DMS114 treated with DMSO at 0.1 percent for 48 hours (cell line): ENCODE measurements around the gene CIBAR2.
A peak's percentile ranks its signal among the peaks of the same experiment; 100 is the strongest.

Source experiments
- DNase-seq: peaks from one replicate; lab custom pipeline; 2025; ENCODE audit not compliant: unreplicated experiment; lab: John Stamatoyannopoulos, UW

The CIBAR2 gene

GRCh38 chr16:85112364-85112763 is at the start of gene CIBAR2:
CIBAR2 (minus strand) TSS chr16:85112472; CDS start chr16:85112352, 120 bp downstream.
- DNase-seq: no peak

GRCh38 chr16:85159179-85159980 is 47.1 kb upstream of the CIBAR2 start:
- no peak for DNase-seq

- no peak for DNase-seq
Measured at GRCh38 chr16:85158743-85159178, 46.5 kb upstream of the CIBAR2 start.

- peak; percentile 16 for DNase-seq
Measured at GRCh38 chr16:85157813-85158742, 45.8 kb upstream of the CIBAR2 start.

GRCh38 chr16:85157372-85157771 is 45.1 kb upstream of the CIBAR2 start:
- no peak for DNase-seq

GRCh38 chr16:85156869-85157268 is 44.6 kb upstream of the CIBAR2 start:
- no peak for DNase-seq

- DNase-seq: no peak
Measured at GRCh38 chr16:85156440-85156839, 44.2 kb upstream of the CIBAR2 start.

- no peak for DNase-seq
Measured at GRCh38 chr16:85153656-85154091, 41.4 kb upstream of the CIBAR2 start.

DNA sequence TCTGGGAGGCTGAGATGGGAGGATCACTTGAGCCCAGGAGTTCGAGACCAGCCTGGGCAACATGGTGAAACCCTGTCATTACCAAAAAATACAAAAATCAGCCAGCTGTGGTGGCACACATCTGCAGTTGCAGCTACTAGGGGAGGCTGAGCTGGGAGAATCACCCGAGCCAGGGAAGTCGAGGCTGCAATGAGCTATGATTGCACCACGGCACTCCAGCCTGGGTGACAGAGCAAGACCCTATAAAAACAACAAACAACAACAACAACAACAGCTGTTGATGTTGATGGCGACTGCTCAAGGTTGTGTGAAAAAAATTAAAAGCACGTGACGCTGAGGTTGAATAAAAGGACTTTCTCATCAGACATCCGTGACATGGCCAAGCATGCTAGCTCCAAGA is 40.8 kb upstream of the CIBAR2 start:
- no peak for DNase-seq

GRCh38 chr16:85152414-85153030 is 40.2 kb upstream of the CIBAR2 start:
- no peak for DNase-seq

GRCh38 chr16:85151603-85152413 is 39.5 kb upstream of the CIBAR2 start:
- DNase-seq: no peak

DNA sequence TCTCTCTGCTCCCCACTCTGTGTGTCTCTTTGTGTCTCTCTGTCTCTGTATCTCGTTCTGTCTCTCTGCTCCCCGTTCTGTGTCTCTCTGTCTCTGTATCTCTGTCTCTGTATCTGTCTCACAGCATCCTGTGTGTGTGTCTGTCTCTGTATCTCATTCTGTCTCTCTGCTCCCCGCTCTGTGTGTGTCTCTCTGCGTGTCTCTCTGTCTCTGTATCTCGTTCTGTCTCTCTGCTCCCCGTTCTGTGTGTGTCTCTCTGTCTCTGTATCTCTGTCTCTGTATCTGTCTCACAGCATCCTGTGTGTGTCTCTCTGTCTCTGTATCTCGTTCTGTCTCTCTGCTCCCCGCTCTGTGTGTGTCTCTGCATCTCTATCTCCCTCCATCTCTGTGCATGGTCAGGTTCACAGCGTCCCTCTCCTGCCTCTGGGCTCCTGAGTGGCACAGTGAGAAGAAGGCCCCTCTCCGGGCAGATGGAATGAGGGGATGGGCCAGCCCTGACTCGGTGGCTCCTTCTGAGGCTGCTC is 38.9 kb upstream of the CIBAR2 start:
- DNase-seq: no peak

DNA sequence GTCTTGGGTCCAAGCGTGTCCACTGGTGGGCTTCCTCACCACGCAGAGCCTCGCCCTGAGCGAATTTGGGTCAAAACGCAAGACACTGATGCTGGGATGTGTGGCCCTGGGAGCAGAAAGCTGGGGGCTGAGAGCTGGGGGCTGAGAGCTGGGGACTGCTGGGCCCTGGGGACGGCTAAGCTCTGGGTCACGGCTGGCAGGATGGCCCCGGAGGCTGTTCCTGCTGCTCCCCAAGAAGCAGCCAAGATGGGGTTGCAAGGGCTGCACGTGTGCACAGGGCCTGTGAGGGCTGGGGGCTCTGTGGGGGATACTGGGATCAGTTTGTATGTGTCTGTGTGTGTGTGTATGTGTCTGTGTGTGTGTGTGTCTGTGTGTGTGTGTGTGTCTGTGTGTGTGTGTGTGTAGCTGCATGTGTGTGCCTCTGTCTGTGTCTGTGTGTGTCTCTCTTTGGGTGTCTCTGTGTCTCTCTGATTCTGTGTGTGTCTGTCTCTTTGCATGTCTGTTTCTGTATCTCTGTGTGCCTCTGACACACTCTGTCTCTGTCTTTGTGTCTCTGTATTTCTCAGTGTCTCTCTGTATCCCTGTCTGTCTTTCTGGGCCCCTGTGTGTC is 38.2 kb upstream of the CIBAR2 start:
- DNase-seq: no peak

DNA sequence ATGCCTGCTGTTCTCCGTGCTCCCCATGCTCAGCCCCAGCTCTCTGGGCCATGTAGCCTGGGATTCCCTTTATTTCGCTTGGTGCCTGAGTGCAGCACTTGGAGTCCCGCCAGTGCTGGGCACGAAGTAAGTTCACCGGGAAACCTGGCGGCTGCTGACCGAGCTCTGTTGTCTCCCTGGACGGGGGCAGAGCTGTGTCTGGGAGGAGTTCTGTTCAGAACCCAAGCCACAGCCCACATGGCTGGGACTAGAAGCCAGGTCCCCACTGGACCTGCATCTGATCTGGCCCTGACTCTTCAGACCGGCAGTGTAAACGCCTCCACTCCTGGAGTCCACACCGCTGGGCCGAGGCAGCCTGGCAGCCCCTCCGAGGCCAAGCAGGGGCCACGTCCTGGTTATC is 37.5 kb upstream of the CIBAR2 start:
- no peak for DNase-seq

DNA sequence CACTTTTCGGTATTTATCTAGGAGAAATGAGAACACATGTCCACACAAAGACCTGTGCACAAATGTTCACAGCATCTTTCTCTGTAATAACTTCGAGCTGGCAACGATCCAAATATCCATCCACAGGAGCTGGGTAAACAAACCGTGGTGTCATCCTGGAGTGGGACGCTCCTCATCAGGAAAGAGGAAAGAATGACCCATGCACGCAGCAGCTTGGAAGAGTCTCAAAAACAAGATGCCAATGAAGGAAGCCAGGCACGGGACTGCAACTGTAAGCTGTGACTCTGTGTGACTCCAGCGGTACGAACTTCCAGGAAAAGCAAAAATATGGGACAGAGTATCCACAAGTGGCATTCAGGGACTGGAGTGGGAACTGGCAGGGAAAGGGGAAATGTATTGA is 36.7 kb upstream of the CIBAR2 start:
- no peak for DNase-seq

- no peak for DNase-seq
Measured at GRCh38 chr16:85146922-85147651, 34.8 kb upstream of the CIBAR2 start.

DNA sequence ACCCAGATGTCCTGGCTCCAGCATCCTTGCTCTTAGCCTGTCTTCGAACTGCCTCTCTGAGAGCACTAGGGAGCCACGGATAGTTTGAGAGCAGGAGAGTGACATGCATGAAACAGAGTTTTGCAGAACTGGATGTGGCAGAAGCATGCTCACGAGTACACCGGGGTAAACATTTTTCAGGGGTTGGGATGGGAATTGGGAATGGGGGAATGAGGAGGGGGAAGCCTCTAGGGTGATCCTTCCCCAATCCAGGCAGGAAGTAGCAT is 34.2 kb upstream of the CIBAR2 start:
- no peak for DNase-seq

- DNase-seq: no peak
Measured at GRCh38 chr16:85145734-85146531, 33.7 kb upstream of the CIBAR2 start.

DNA sequence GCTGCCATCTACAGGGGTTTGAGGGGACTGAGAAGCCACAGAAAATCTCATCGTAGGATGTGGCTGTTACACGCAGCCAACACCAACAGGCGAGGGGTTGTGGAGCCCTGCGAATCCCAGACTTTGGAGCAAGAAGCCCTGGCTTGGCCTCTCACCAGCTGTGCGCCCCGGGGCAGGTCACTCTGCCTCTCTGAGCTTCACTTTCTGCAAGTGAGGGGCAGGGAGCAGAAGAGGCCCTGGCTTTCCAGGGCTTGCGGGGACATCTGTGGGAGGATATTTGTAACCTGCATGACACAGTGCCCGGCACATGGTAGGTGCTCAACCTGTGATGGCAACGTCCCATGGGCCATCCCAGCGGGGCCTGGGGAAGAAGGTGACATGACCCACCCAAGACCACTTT is 32.9 kb upstream of the CIBAR2 start:
- DNase-seq: no peak
